ENCODE data around the gene SLC9A7.

GRCh38 chrX:46587158-46587557 lies 171.8 kb downstream of the SLC9A7 start:
- TF ChIP-seq CTCF (IDR thresholded peaks at IDR 0.05) (no peak), POLR2A (IDR thresholded peaks at IDR 0.05) (no peak)
